BE2C (cell line): ENCODE results near the gene MEX3A.

Source experiments
- DNase-seq: peaks from one replicate; pipeline ENCODE4 v3.0.0-alpha.2; 2020
- H3K27me3 ChIP-seq: fragments of 250-450 bp; sonication (Bioruptor Pico); 2 replicates; pipeline ENCODE4 v1.5.1; 2020; ENCODE audit warnings: mild to moderate bottlenecking
- H3K36me3 ChIP-seq: fragments of 250-450 bp; sonication (Bioruptor Pico); 2 replicates; pipeline ENCODE4 v1.5.1; 2020; ENCODE audit warnings: mild to moderate bottlenecking
- H3K4me1 ChIP-seq: fragments of 250-450 bp; sonication (Bioruptor Pico); 2 replicates; pipeline ENCODE4 v1.5.1; 2020
- H3K4me3 ChIP-seq: 2 replicates; pipeline ENCODE4 v1.5.1; 2011; ENCODE audit warnings: low read depth, low read length
- H3K9me3 ChIP-seq: fragments of 250-450 bp; sonication (Bioruptor Pico); 2 replicates; pipeline ENCODE4 v1.5.1; 2020
- CTCF ChIP-seq: IDR thresholded peaks from 2 replicates; pipeline ENCODE4 v1.5.1; 2012; ENCODE audit warnings: mild to moderate bottlenecking, low read depth, low read length

MEX3A gene

DNA sequence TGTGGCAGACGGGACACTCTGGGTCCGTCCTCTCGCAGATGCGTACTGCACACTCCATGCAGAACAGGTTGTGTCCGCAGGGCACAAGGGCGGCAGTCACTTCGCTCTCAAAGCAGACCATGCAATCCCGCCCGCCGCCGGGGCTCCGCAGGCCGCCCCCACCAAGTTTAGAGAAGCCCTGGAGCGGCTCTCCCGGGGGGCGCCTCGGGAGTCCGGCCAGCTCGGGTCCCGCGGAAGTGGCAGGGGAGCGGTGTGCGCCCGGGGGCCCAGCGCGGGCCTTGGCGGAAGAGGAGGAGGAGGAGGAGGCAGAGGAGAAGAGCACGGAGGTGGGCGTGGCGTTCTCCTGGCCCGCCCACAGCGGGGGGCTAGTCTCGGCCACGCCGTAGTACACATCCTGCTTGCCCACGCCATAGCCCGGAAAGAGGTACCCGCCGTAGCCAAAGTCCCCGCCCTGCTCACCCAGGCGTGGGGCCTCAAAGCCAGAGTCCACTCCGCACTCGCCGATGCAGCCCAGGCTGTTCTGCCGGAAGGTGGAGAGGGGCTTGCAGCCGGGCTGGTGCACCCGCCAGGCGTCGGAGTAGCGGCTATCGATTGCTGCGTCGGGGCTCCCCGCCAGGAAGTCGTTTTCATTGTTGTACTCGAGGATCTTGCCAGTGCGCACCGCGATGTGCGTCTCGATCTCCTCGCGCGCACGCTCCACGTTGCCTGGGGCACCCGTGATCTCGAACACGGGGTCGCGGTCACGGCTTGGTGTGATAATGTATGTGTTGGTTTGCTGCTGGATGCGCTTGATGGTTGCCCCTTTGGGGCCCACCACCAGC, 5.4 kb downstream of the MEX3A start:
- Histone ChIP-seq H3K36me3 (peaks cover 41% of the 10 kb centered on the region), H3K27me3 (no peaks in the 10 kb centered on the region), H3K4me3 (no peak overlapping the region; the same call in 1 of the 2 replicates), H3K9me3 (no peaks in the 10 kb centered on the region), H3K4me1 (peaks cover 5% of the 10 kb centered on the region; the same call in 1 of the 2 replicates)
- TF ChIP-seq CTCF: no peak
- DNase-seq: peak; percentile 50

DNA sequence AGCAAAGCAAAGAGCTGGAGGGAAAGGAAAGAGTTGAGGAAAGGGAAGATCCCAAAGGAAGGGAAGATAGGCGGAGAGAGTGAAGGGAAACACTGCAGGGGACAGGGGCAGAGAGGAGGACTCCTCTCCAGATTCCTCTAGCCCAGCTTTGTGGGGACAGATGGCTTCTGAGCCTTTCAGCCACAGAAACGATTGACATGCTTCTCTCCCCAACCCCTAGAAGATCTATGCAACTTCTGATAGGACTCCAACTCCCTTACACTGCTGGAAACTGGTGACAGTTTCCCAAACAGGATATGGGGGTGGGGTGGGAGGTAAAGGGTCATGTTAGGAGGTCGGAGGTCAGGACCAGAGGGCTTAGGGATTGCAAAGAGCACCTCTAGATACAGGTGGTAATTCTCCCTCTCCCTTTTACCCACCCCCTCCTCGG, 6.5 kb downstream of the MEX3A start:
- no peaks in the 10 kb centered on the region for H3K27me3 ChIP-seq
- H3K9me3 ChIP-seq: no peaks in the 10 kb centered on the region
- peaks cover 5% of the 10 kb centered on the region; the same call in 1 of the 2 replicates for H3K4me1 ChIP-seq
- no peak overlapping the region for H3K4me3 ChIP-seq
- no peak for TF ChIP-seq CTCF
- no peak for DNase-seq
- H3K36me3 ChIP-seq: peaks cover 41% of the 10 kb centered on the region

- no peak for DNase-seq
- H3K27me3 ChIP-seq: no peaks in the 10 kb centered on the region
- H3K4me3 ChIP-seq: no peak overlapping the region
- TF ChIP-seq CTCF: no peak
- H3K36me3 ChIP-seq: peaks cover 41% of the 10 kb centered on the region
- H3K9me3 ChIP-seq: no peaks in the 10 kb centered on the region
- peaks cover 9% of the 10 kb centered on the region; the same call in 1 of the 2 replicates for H3K4me1 ChIP-seq
Observed at GRCh38 chr1:156075162-156075561, 7.1 kb downstream of the MEX3A start.

DNA sequence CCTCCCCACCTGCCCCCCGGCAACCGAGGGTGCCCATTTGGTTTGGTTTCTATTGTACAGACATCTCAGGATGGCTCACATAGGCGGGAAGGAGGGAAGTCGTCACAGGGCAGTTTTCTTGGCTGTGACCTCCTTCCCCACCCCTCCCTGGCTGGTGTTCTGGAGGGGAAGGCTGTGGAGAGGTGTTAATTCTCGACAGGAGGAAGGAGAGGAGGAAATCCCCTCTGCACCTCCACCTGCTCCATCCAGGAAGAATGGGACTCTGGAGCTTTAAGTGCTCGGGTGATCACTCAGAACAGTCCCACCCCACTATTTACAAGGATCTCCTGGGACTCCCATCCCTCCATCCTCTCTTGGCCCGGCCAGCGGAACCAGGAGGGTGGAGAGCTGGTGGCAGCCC, 7.6 kb downstream of the MEX3A start:
- no peaks in the 10 kb centered on the region for H3K27me3 ChIP-seq
- no peak overlapping the region for H3K4me3 ChIP-seq
- no peaks in the 10 kb centered on the region for H3K9me3 ChIP-seq
- peaks cover 39% of the 10 kb centered on the region for H3K36me3 ChIP-seq
- no peak for DNase-seq
- H3K4me1 ChIP-seq: peaks cover 9% of the 10 kb centered on the region; the same call in 1 of the 2 replicates
- no peak for TF ChIP-seq CTCF

- Histone ChIP-seq H3K4me3 (no peak overlapping the region), H3K4me1 (peaks cover 9% of the 10 kb centered on the region; the same call in 1 of the 2 replicates), H3K27me3 (no peaks in the 10 kb centered on the region), H3K9me3 (no peaks in the 10 kb centered on the region), H3K36me3 (peaks cover 35% of the 10 kb centered on the region)
- DNase-seq: no peak
- TF ChIP-seq CTCF: no peak
Observed at GRCh38 chr1:156073740-156074139, 8.5 kb downstream of the MEX3A start.

GRCh38 chr1:156073110-156073687, 9.1 kb downstream of the MEX3A start:
- no peak overlapping the region for H3K4me3 ChIP-seq
- peaks cover 35% of the 10 kb centered on the region for H3K36me3 ChIP-seq
- H3K27me3 ChIP-seq: no peaks in the 10 kb centered on the region
- no peak for DNase-seq
- H3K9me3 ChIP-seq: no peaks in the 10 kb centered on the region
- TF ChIP-seq CTCF: no peak
- H3K4me1 ChIP-seq: peaks cover 9% of the 10 kb centered on the region; the same call in 1 of the 2 replicates
